Measurements from ENCODE around the gene CTAGE8. TPM values are rescaled to one million over a fixed set of nuclear protein-coding genes. Genes with fewer than 3 reads are reported as not detected.
"Not testable (repeated sequence)": the region's sequence is repeated elsewhere in the genome, so short reads cannot be mapped to it uniquely, and the experiment has no call there.

CTAGE8 gene
- total RNA-seq, 1 donor from 2014 or later = 1.3 TPM

- H3K27me3 Mint-ChIP-seq (ENCODE audit: insufficient read depth); H3K27ac Mint-ChIP-seq; H3K36me3 Mint-ChIP-seq (ENCODE audit: low read depth); H3K4me3 Mint-ChIP-seq; H3K4me1 Mint-ChIP-seq (ENCODE audit: low read depth); intact Hi-C loops (cut with micrococcal nuclease); DNase-seq (ENCODE audit: low spot score); H3K9me3 Mint-ChIP-seq: not testable (repeated sequence)
These were observed 14.6 kb upstream of the CTAGE8 start for GRCh38 chr7:144283716-144284115.

DNA sequence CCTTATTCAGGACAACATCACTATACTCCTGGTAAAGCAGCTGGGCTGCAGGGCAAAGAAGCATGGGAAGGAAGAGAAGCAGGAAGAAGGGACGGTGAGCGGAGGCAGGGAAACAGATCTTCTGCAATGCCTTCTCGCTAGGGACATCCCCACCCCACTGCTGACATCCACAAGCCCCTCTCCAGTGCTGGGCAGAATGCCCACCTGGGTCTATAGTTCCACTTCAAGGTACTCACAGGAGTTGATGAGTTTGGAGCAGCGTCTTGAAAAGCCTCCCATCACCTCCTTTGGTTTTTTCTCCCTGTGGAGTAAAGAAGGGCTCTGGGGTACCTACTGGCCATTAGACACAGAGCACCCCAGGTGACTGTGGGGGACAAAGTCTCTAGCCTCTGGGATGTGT is 13.4 kb upstream of the CTAGE8 start:
- H3K27me3 Mint-ChIP-seq (ENCODE audit: insufficient read depth); H3K36me3 Mint-ChIP-seq (ENCODE audit: low read depth); DNase-seq (ENCODE audit: low spot score); intact Hi-C loops (cut with micrococcal nuclease); H3K27ac Mint-ChIP-seq; H3K9me3 Mint-ChIP-seq; H3K4me1 Mint-ChIP-seq (ENCODE audit: low read depth); H3K4me3 Mint-ChIP-seq: not testable (repeated sequence)

DNA sequence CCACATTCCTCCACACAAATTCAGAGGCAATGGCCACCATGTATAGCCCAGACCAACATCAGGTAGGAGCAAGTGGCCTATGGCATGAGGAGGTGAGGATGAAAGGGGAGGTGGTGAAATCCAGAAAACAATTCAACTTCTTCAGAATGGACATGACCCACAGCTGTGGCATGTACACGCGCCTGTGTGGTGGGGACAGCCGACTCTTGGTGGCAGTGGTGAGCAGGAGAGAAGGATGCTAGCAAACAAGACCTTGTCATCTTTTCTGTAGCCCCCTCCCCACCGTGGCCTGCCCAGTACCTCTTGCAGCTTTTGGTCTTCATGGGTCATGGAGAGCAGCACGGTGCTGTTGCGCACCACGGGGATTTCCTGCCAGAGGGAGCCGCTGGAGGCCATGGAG is 12.9 kb upstream of the CTAGE8 start:
- H3K27ac Mint-ChIP-seq; intact Hi-C loops (cut with micrococcal nuclease); H3K9me3 Mint-ChIP-seq; H3K4me3 Mint-ChIP-seq; H3K4me1 Mint-ChIP-seq (ENCODE audit: low read depth); H3K27me3 Mint-ChIP-seq (ENCODE audit: insufficient read depth); H3K36me3 Mint-ChIP-seq (ENCODE audit: low read depth); DNase-seq (ENCODE audit: low spot score): not testable (repeated sequence)

GRCh38 chr7:144280010-144280409 is 10.9 kb upstream of the CTAGE8 start:
- DNase-seq (ENCODE audit: low spot score); H3K9me3 Mint-ChIP-seq; H3K27me3 Mint-ChIP-seq (ENCODE audit: insufficient read depth); H3K4me3 Mint-ChIP-seq; H3K27ac Mint-ChIP-seq; intact Hi-C loops (cut with micrococcal nuclease); H3K36me3 Mint-ChIP-seq (ENCODE audit: low read depth); H3K4me1 Mint-ChIP-seq (ENCODE audit: low read depth): not testable (repeated sequence)

GRCh38 chr7:144275281-144275680 is 6.2 kb upstream of the CTAGE8 start:
- H3K4me1 Mint-ChIP-seq (ENCODE audit: low read depth); H3K27me3 Mint-ChIP-seq (ENCODE audit: insufficient read depth); H3K9me3 Mint-ChIP-seq; DNase-seq (ENCODE audit: low spot score); H3K36me3 Mint-ChIP-seq (ENCODE audit: low read depth); H3K4me3 Mint-ChIP-seq; intact Hi-C loops (cut with micrococcal nuclease); H3K27ac Mint-ChIP-seq: not testable (repeated sequence)

DNA sequence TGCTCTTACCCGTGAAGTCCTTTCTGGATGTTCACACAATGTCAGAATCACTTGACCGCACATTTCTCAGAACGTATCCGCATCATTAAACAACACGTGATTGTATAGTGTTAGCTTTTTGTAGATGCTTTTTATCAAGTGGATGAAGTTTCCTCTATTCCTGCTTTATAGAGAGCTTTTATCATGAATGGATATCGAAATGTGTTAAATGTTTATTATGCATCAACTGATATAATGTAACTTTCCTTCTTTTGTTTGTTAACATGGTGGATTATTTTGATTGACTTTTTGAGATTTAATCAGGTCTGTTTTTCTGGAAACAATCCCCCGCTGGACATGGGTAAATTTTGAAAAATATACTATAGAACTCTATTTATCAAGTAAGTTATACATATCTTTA is 4.4 kb downstream of the CTAGE8 start, which contains the start of gene OR2A7:
Gene OR2A7, minus strand, starts transcription at position 101 of the 400 bp plus-strand sequence. CDS start 5,164 bp downstream, outside the sequence.
- intact Hi-C loops (cut with micrococcal nuclease); H3K4me3 Mint-ChIP-seq; H3K9me3 Mint-ChIP-seq; H3K4me1 Mint-ChIP-seq (ENCODE audit: low read depth); H3K27ac Mint-ChIP-seq; DNase-seq (ENCODE audit: low spot score); H3K27me3 Mint-ChIP-seq (ENCODE audit: insufficient read depth); H3K36me3 Mint-ChIP-seq (ENCODE audit: low read depth): not testable (repeated sequence)

- H3K4me1 Mint-ChIP-seq (ENCODE audit: low read depth); intact Hi-C loops (cut with micrococcal nuclease); H3K27ac Mint-ChIP-seq; H3K36me3 Mint-ChIP-seq (ENCODE audit: low read depth); H3K4me3 Mint-ChIP-seq; H3K27me3 Mint-ChIP-seq (ENCODE audit: insufficient read depth); DNase-seq (ENCODE audit: low spot score); H3K9me3 Mint-ChIP-seq: not testable (repeated sequence)
These were observed 7.0 kb downstream of the CTAGE8 start for GRCh38 chr7:144262128-144262527.

- DNase-seq (ENCODE audit: low spot score); H3K4me1 Mint-ChIP-seq (ENCODE audit: low read depth); intact Hi-C loops (cut with micrococcal nuclease); H3K27me3 Mint-ChIP-seq (ENCODE audit: insufficient read depth); H3K9me3 Mint-ChIP-seq; H3K36me3 Mint-ChIP-seq (ENCODE audit: low read depth); H3K4me3 Mint-ChIP-seq; H3K27ac Mint-ChIP-seq: not testable (repeated sequence)
These were observed 10.0 kb downstream of the CTAGE8 start for GRCh38 chr7:144259067-144259466.

DNA sequence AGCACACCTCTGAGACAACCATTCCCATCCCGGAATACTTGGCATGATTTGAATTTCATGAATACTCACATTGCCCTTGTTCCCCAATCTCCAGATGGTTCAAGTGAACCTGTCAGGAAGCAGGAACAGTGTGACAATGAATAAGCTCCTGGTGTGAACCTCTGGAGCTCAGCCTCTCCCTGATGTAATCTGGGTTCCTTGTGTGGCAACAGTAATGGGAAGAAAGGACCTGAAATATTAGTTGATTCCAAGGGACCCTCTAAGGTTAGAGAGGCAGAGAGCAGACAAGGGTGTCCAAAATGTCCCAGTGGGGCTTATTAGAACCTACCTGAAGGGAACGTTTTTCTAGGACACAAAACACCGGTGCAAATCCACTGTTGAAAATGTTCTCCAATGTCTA is 13.0 kb downstream of the CTAGE8 start:
- Mint-ChIP-seq H3K4me3 (no peak overlapping the region), H3K27me3 (ENCODE audit: insufficient read depth) (no peaks in the 10 kb centered on the region), H3K27ac (no peak overlapping the region), H3K9me3 (no peaks in the 10 kb centered on the region), H3K36me3 (ENCODE audit: low read depth) (no peaks in the 10 kb centered on the region), H3K4me1 (ENCODE audit: low read depth) (no peaks in the 10 kb centered on the region)
- DNase-seq (ENCODE audit: low spot score) = no peak
- intact Hi-C loops (cut with micrococcal nuclease) = no loop called here

GRCh38 chr7:144255471-144255897 is 13.6 kb downstream of the CTAGE8 start:
- intact Hi-C loops (cut with micrococcal nuclease) = no loop called here
- Mint-ChIP-seq H3K4me3 (no peak overlapping the region), H3K4me1 (ENCODE audit: low read depth) (no peaks in the 10 kb centered on the region), H3K27me3 (ENCODE audit: insufficient read depth) (no peaks in the 10 kb centered on the region), H3K9me3 (no peaks in the 10 kb centered on the region), H3K36me3 (ENCODE audit: low read depth) (no peaks in the 10 kb centered on the region), H3K27ac (no peak overlapping the region)
- no peak for DNase-seq (ENCODE audit: low spot score)

GRCh38 chr7:144252307-144252706 is 16.8 kb downstream of the CTAGE8 start:
- H3K27ac Mint-ChIP-seq; H3K27me3 Mint-ChIP-seq (ENCODE audit: insufficient read depth); H3K4me3 Mint-ChIP-seq; H3K4me1 Mint-ChIP-seq (ENCODE audit: low read depth); H3K36me3 Mint-ChIP-seq (ENCODE audit: low read depth); intact Hi-C loops (cut with micrococcal nuclease); H3K9me3 Mint-ChIP-seq; DNase-seq (ENCODE audit: low spot score): not testable (repeated sequence)

- H3K4me1 Mint-ChIP-seq (ENCODE audit: low read depth); H3K4me3 Mint-ChIP-seq; intact Hi-C loops (cut with micrococcal nuclease); H3K36me3 Mint-ChIP-seq (ENCODE audit: low read depth); H3K27ac Mint-ChIP-seq; H3K27me3 Mint-ChIP-seq (ENCODE audit: insufficient read depth); DNase-seq (ENCODE audit: low spot score); H3K9me3 Mint-ChIP-seq: not testable (repeated sequence)
These were observed 21.3 kb downstream of the CTAGE8 start for GRCh38 chr7:144247674-144248330.

DNA sequence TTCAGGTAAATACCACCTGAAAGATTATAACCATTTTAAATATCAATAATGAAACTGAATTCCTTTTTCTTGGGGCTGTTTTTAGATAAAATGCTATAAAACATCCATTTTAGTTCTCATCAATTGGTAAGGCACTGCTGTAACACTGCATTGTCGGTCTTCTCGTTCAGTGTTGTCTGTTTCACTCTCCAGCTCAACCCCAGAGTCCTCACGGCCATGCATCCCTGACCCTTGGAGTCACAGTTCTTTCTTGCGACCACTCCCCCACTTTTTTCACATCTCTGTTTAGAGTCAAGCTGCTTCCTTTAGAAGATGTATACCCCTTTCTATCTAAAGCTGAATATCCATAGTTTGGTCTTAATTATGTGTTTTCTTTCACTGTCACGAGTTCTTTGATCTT is 22.1 kb downstream of the CTAGE8 start:
- H3K4me1 Mint-ChIP-seq (ENCODE audit: low read depth); intact Hi-C loops (cut with micrococcal nuclease); DNase-seq (ENCODE audit: low spot score); H3K36me3 Mint-ChIP-seq (ENCODE audit: low read depth); H3K9me3 Mint-ChIP-seq; H3K27me3 Mint-ChIP-seq (ENCODE audit: insufficient read depth); H3K4me3 Mint-ChIP-seq; H3K27ac Mint-ChIP-seq: not testable (repeated sequence)

- H3K36me3 Mint-ChIP-seq (ENCODE audit: low read depth); H3K9me3 Mint-ChIP-seq; H3K27ac Mint-ChIP-seq; H3K27me3 Mint-ChIP-seq (ENCODE audit: insufficient read depth); DNase-seq (ENCODE audit: low spot score); H3K4me3 Mint-ChIP-seq; intact Hi-C loops (cut with micrococcal nuclease); H3K4me1 Mint-ChIP-seq (ENCODE audit: low read depth): not testable (repeated sequence)
These were observed 23.7 kb downstream of the CTAGE8 start for GRCh38 chr7:144245372-144245771.
